Activated CD8-positive, alpha-beta memory T cell treated with anti-CD3 and anti-CD28 coated beads for 24 hours (primary cell): ENCODE measurements around the gene DRC7.
"Not testable (repeated sequence)": the region's sequence is repeated elsewhere in the genome, so short reads cannot be mapped to it uniquely, and the experiment has no call there.

Experiments used
- DNase-seq: peaks from one replicate; pipeline ENCODE4 v3.0.0-alpha.2; 2020

Gene DRC7

GRCh38 chr16:57765160-57765728, 70.6 kb downstream of the DRC7 start:
- DNase-seq: no peak

- no peak for DNase-seq
Measured at GRCh38 chr16:57766714-57767348, 72.2 kb downstream of the DRC7 start.

- no peak for DNase-seq
Measured at GRCh38 chr16:57769541-57770145, 75.0 kb downstream of the DRC7 start.

GRCh38 chr16:57770361-57770760, 75.8 kb downstream of the DRC7 start:
- DNase-seq: no peak

DNA sequence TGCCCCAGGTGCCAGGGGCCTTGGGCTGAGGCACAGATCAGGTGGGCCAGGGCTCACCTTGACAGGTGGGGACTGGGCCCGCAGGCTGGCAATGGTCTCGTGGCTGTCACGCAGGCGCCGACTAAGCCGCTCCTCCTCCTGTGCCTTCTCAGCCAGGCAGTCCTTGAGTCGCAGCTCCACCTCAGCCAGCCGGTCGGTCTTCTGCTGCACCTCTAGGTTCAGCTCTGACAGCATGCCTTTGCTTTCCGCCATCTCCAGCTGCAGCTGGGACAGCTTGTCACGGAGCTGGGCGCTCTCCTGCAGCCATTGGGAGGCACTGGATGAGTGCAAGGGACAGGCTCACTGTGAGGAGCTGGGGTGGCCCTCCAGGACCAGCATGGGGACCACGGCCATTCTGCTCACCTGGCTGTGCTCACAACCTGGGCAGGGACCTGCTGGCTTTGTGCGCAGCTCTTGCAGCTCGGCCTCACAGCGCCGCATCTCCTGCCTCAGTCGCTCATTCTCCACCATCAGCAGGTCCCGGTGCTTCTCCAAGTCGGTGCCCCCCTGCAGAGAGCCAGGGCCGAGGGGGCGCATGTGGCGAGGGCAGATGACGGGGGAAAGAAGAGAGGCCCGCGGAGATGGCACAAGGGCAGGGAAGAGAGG, 76.7 kb downstream of the DRC7 start:
- no peak for DNase-seq

- DNase-seq: no peak
Measured at GRCh38 chr16:57773019-57773418, 78.4 kb downstream of the DRC7 start.

DNA sequence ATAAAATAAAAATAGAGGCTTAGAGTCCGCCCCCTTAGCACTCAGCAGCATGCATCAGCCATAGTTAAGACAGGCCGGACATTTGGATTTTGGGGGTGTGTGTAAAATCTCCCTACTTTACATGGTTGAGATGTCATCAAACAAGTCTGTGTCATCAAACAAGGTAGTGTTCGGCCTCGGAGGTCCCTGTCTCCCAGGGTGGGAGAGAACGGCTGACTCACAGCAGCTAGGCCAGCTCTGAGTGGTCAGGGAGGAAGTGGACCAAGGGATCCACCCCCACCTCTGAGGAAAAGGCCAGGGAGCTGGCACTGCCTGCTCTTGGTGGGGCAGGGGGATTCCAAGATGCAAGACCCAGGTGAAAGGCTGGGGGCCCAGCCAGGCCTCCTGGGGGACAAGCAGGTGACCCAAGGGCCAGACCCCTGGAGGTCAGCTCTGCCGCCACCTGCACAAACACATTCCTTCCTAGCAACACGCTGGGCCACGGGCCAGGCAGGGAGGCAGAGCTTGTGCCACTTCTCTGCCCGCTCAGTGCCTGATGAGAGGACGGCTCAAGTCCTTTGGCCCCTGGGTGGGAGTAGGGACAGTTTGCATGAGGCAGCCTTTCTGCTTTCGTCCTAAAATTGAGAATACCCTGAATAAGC, 79.2 kb downstream of the DRC7 start:
- DNase-seq: no peak

DNA sequence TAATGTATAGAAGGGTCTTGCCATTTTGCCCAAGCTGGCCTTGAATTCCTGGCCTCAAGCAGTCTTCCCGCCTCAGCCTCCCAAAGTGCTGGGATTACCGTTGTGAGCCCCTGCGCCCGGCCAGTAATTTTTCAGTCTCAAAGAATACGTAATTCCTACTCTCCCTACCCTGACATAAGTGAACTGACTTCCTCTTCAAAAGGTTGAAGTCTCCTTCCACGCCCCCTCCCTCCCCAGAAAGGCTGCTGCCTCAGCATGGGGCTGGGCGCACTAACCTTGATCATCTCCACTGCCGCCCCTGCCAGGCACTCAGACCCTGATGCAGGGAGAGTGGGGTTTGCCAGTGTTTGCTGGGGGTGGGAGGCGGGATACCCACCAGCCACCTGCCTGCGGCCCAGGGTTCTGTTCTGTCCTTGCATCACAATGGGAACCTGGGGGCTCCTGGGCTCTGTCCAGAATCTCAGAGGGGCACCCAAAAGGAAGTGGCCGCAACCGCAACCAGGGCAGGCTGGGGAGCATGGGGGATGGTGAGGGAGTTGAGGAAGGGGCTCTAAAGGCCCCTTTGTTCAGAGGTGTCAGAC, 80.2 kb downstream of the DRC7 start:
- no peak for DNase-seq

GRCh38 chr16:57775661-57776469, 81.3 kb downstream of the DRC7 start:
- DNase-seq: no peak

DNA sequence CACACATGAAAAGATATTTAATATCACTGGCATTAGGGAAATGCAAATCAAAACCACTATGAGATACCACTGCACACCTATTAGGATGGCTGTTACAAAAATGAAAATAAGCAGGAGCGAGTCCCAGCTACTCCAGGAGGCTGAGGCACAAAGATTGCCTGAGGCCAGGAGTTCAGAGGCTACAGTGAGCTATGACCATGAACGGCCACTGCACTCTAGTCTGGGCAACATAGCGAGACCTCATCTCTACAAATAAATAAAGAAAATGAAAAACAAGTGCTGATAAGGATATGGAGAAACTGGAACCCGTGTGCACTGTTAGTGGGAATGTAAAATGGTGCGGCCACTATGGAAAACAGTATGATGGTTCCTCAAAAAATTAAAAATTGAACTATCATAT, 84.1 kb downstream of the DRC7 start:
- no peak for DNase-seq

DNA sequence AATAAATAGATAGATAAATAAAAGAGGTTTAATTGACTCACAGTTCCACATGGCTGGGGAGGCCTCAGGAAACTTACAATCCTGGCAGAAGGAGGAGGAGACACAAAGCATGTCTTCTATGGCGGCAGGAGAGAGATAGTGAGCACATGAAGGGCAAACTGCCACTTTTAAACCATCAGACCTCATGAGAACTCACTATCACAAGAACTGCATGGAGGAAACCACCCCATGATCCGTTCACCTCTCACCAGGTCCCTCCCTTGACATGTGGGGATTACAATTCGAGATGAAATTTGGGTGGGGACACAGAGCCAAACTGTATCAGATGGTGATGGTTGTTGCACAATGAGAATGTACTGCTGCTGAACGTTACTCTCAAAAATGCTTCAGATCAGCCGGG, 85.2 kb downstream of the DRC7 start:
- DNase-seq: not testable (repeated sequence)

DNA sequence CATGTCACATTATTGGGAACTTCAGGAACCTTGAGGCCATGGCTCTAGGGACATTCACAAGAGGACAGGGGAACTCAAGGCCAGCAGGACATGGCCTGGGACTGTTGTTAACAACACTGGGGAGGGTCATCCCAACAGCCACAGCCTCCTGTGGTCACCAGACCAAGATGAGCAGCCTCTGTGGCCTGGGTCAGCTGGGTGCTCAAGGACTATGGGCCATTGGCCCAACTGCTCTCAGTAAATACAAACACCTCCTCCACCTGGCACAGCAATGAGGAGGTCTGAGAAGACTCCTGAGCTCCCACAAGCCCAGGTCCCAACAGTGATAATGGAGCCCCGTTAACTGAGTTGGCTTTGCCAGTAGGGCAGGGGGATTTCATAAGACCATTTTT, 86.7 kb downstream of the DRC7 start:
- DNase-seq: no peak
